H1 (cell line): Measurements from ENCODE around the gene ODAPH. TPM values are rescaled to one million over a fixed set of nuclear protein-coding genes. Genes with fewer than 3 reads are reported as not detected.

Source experiments
- CTCF ChIA-PET: fragments of 300-600 bp; sonication (Branson Sonifier 250); formaldehyde crosslinking; loops from one replicate; lab custom pipeline; 2021; ENCODE audit not compliant: partially characterized antibody; lab: Charles Lee
- POLR2A ChIA-PET: fragments of 300-600 bp; sonication (Branson Sonifier 250); formaldehyde crosslinking; loops from one replicate; lab custom pipeline; 2021; ENCODE audit warnings: inconsistent platforms; ENCODE audit not compliant: partially characterized antibody; lab: Charles Lee
- DNase-seq, 2 experiments: peaks; one replicate each; pipeline versions ENCODE4 v3.0.0 to v3.0.0-alpha.2; 2010 to 2022; ENCODE audit warnings: low spot score in 2 of 2, low read depth in 1 of 2, mixed read lengths in 1 of 2
- FAIRE-seq: peaks from 2 replicates; lab custom pipeline; 2011; peaks lifted over from hg19 to GRCh38; lab: Jason Lieb, UNC
- H2AFZ ChIP-seq: 2 replicates; pipeline ENCODE4 v1.8.1; 2012; ENCODE audit warnings: low read length, inconsistent platforms
- H2AK5ac ChIP-seq: 2 replicates; pipeline ENCODE4 v1.6.1; 2013; ENCODE audit warnings: low read depth, low read length
- H2BK120ac ChIP-seq: replicated peaks from 2 replicates; pipeline ENCODE3; 2013; ENCODE audit warnings: low read depth, low read length, inconsistent platforms
- H2BK12ac ChIP-seq: 2 replicates; pipeline ENCODE4 v1.6.1; 2013; ENCODE audit warnings: low read depth, low read length
- H2BK15ac ChIP-seq: 2 replicates; pipeline ENCODE4 v1.6.1; 2013; ENCODE audit warnings: low read length
- H2BK20ac ChIP-seq: 2 replicates; pipeline ENCODE4 v1.6.1; 2013; ENCODE audit warnings: low read length
- H2BK5ac ChIP-seq: 2 replicates; pipeline ENCODE4 v1.6.1; 2013; ENCODE audit warnings: low read depth, low read length
- H3K14ac ChIP-seq: 2 replicates; pipeline ENCODE4 v1.6.1; 2013; ENCODE audit warnings: inconsistent platforms; ENCODE audit not compliant: insufficient read length
- H3K18ac ChIP-seq: 2 replicates; pipeline ENCODE4 v1.6.1; 2013; ENCODE audit warnings: low read length; ENCODE audit errors: extremely low read depth
- H3K23ac ChIP-seq: 2 replicates; pipeline ENCODE4 v1.6.1; 2013; ENCODE audit warnings: inconsistent platforms; ENCODE audit not compliant: insufficient read length
- H3K23me2 ChIP-seq: 2 replicates; pipeline ENCODE4 v1.6.1; 2013; ENCODE audit warnings: low read depth, low read length
- H3K27ac ChIP-seq: 2 replicates; pipeline ENCODE4 v1.6.1; 2011; ENCODE audit warnings: low read depth, low read length, inconsistent platforms
- H3K27me3 ChIP-seq, 4 experiments: replicated peaks in 1 of 4; 1 replicate in 1 of 4; 2 replicates in 3 of 4; pipeline versions ENCODE4 v1.6.1 to v1.8.1; 2011 to 2013; ENCODE audit warnings: low read length in 3 of 4, mild to moderate bottlenecking in 3 of 4, inconsistent platforms in 2 of 4, mixed read lengths in 2 of 4, moderate library complexity in 1 of 4; ENCODE audit not compliant: control insufficient read depth in 3 of 4, insufficient read depth in 3 of 4; ENCODE audit errors: extremely low read depth in 1 of 4
- H3K36me3 ChIP-seq, 4 experiments: 2 replicates each; pipeline versions ENCODE4 v1.6.1 to v1.8.1; 2011 to 2013; ENCODE audit warnings: mild to moderate bottlenecking in 4 of 4, low read length in 3 of 4, moderate library complexity in 2 of 4, control low read depth in 1 of 4, inconsistent platforms in 1 of 4; ENCODE audit not compliant: insufficient read depth in 4 of 4, control insufficient read depth in 2 of 4
- H3K4ac ChIP-seq: replicated peaks from 2 replicates; pipeline ENCODE3; 2013; ENCODE audit warnings: low read length, low read depth, mixed read lengths, inconsistent platforms; ENCODE audit not compliant: insufficient read length
- H3K4me1 ChIP-seq, 4 experiments: replicated peaks in 1 of 4; 1 replicate in 1 of 4; 2 replicates in 3 of 4; pipeline versions ENCODE4 v1.6.1 to v1.8.1; 2011 to 2013; ENCODE audit warnings: low read length in 3 of 4, inconsistent platforms in 2 of 4, mixed read lengths in 1 of 4; ENCODE audit not compliant: insufficient read depth in 4 of 4, control insufficient read depth in 3 of 4
- H3K4me2 ChIP-seq, 2 experiments: 2 replicates each; pipeline versions ENCODE4 v1.6.1 to v1.8.1; 2011 to 2013; ENCODE audit warnings: low read depth in 2 of 2, low read length in 2 of 2, control low read depth in 1 of 2, inconsistent platforms in 1 of 2, mild to moderate bottlenecking in 1 of 2; ENCODE audit not compliant: insufficient read depth in 1 of 2
- H3K4me3 ChIP-seq, 4 experiments: fragments of 200-600, 300-600 bp in 1 of 4; sonication (generic), shearing (Covaris generic), sonication (Bioruptor Twin) in 1 of 4; 2 replicates each; pipeline versions ENCODE4 v1.5.1 to v1.8.1; 2011 to 2016; ENCODE audit warnings: low read length in 4 of 4, low read depth in 3 of 4, control low read depth in 2 of 4, inconsistent platforms in 2 of 4, mild to moderate bottlenecking in 2 of 4, mixed read lengths in 1 of 4, moderate library complexity in 1 of 4; ENCODE audit not compliant: insufficient read depth in 2 of 4; ENCODE audit errors: extremely low read depth in 1 of 4
- H3K56ac ChIP-seq: replicated peaks from 2 replicates; pipeline ENCODE3; 2013; ENCODE audit warnings: low read depth, mild to moderate bottlenecking, mixed read lengths, low read length, inconsistent platforms; ENCODE audit not compliant: insufficient read length
- H3K79me1 ChIP-seq: 2 replicates; pipeline ENCODE4 v1.6.1; 2013; ENCODE audit warnings: low read depth, low read length, control low read depth
- H3K79me2 ChIP-seq, 2 experiments: 2 replicates each; pipeline versions ENCODE4 v1.6.1 to v1.8.1; 2012 to 2013; ENCODE audit warnings: low read length in 2 of 2, mild to moderate bottlenecking in 2 of 2, inconsistent platforms in 1 of 2; ENCODE audit not compliant: insufficient read depth in 2 of 2, control insufficient read depth in 1 of 2
- H3K9ac ChIP-seq, 4 experiments: replicated peaks in 1 of 4; 1 replicate in 1 of 4; 2 replicates in 3 of 4; pipeline versions ENCODE4 v1.6.1 to v1.8.1; 2011 to 2013; ENCODE audit warnings: low read depth in 3 of 4, low read length in 3 of 4, control low read depth in 2 of 4, mild to moderate bottlenecking in 2 of 4, moderate library complexity in 2 of 4, inconsistent platforms in 1 of 4; ENCODE audit errors: extremely low read depth in 1 of 4
- H3K9me3 ChIP-seq, 2 experiments: 2 replicates each; pipeline versions ENCODE4 v1.6.1 to v1.8.1; 2012 to 2013; ENCODE audit warnings: mild to moderate bottlenecking in 2 of 2, moderate library complexity in 2 of 2, control low read depth in 1 of 2, inconsistent platforms in 1 of 2, low read depth in 1 of 2, low read length in 1 of 2, mixed read lengths in 1 of 2; ENCODE audit not compliant: insufficient read depth in 2 of 2
- H4K20me1 ChIP-seq, 2 experiments: replicated peaks in 1 of 2; 2 replicates each; pipeline versions ENCODE3 to v1.8.1; 2011 to 2013; ENCODE audit warnings: inconsistent platforms in 2 of 2, low read length in 2 of 2, mild to moderate bottlenecking in 1 of 2; ENCODE audit not compliant: insufficient read depth in 2 of 2, control insufficient read depth in 1 of 2
- H4K5ac ChIP-seq: 2 replicates; pipeline ENCODE4 v1.6.1; 2013; ENCODE audit warnings: low read length, low read depth, mixed read lengths, inconsistent platforms; ENCODE audit not compliant: insufficient read length
- H4K8ac ChIP-seq: 2 replicates; pipeline ENCODE4 v1.8.0; 2013; ENCODE audit warnings: mild to moderate bottlenecking, moderate library complexity, low read length, inconsistent platforms; ENCODE audit not compliant: insufficient read depth; ENCODE audit errors: extremely low read depth
- H4K91ac ChIP-seq: replicated peaks from 2 replicates; pipeline ENCODE3; 2013; ENCODE audit warnings: low read length, mixed read lengths, inconsistent platforms; ENCODE audit not compliant: insufficient read length
- EP300 ChIP-seq, 2 experiments: IDR thresholded peaks; 1 replicate in 1 of 2; 2 replicates in 1 of 2; pipeline ENCODE4 v1.6.1; 2011 to 2012; ENCODE audit warnings: low read depth in 2 of 2, low read length in 2 of 2, mild to moderate bottlenecking in 2 of 2, borderline replicate concordance in 1 of 2, inconsistent platforms in 1 of 2, moderate library complexity in 1 of 2
- EZH2 ChIP-seq: fragments of 200-600 bp; sonication (generic); IDR thresholded peaks from 2 replicates; pipeline ENCODE4 v1.7.1; 2012; ENCODE audit warnings: low read depth, mild to moderate bottlenecking, moderate library complexity, low read length, inconsistent platforms; ENCODE audit not compliant: severe bottlenecking
- FOSL1 ChIP-seq: IDR thresholded peaks from 2 replicates; pipeline ENCODE4 v1.6.1; 2011; ENCODE audit warnings: mild to moderate bottlenecking, low read depth, low read length, moderate library complexity; ENCODE audit not compliant: insufficient read depth
- HDAC2 ChIP-seq, 2 experiments: fragments of 300-600 bp in 1 of 2; sonication (generic) in 1 of 2; IDR thresholded peaks; 2 replicates each; pipeline ENCODE4 v1.6.1; 2011 to 2012; ENCODE audit warnings: low read depth in 2 of 2, low read length in 2 of 2, mild to moderate bottlenecking in 2 of 2, moderate library complexity in 2 of 2, borderline replicate concordance in 1 of 2, inconsistent platforms in 1 of 2
- POLR2A ChIP-seq, 2 experiments: IDR thresholded peaks; 1 replicate in 1 of 2; 2 replicates in 1 of 2; pipeline ENCODE4 v1.6.1; 2011; ENCODE audit warnings: low read depth in 2 of 2, low read length in 2 of 2, mild to moderate bottlenecking in 2 of 2; ENCODE audit errors: control extremely low read depth in 1 of 2
- RAD21 ChIP-seq, 2 experiments: IDR thresholded peaks in 1 of 2; conservative IDR thresholded peaks in 1 of 2; 2 replicates each; pipeline ENCODE4 v1.6.1; 2011; ENCODE audit warnings: low read depth in 2 of 2, low read length in 2 of 2, improper control_type of control experiment in 1 of 2, inconsistent platforms in 1 of 2, mild to moderate bottlenecking in 1 of 2, moderate library complexity in 1 of 2
- YY1 ChIP-seq: IDR thresholded peaks from 2 replicates; pipeline ENCODE4 v1.6.1; 2011; ENCODE audit warnings: low read depth, mild to moderate bottlenecking, low read length
- WGBS, 2 experiments: shearing (Covaris generic) in 1 of 2; methylation state at CpG; one replicate each; pipeline versions ENCODE4 v1.1.6 to v1.1.7; 2013 to 2015; ENCODE audit warnings: low lambda C conversion rate in 2 of 2, mixed read lengths in 2 of 2, inconsistent platforms in 1 of 2, low coverage in 1 of 2, missing lambda C conversion rate in 1 of 2; ENCODE audit not compliant: insufficient replicate concordance in 2 of 2, insufficient coverage in 1 of 2, insufficient read length in 1 of 2; ENCODE audit errors: extremely low coverage in 1 of 2, missing lambda C conversion rate in 1 of 2; 5-methylcytosine and 5-hydroxymethylcytosine counted together
- polyA plus RNA-seq, 7 experiments: library from polyadenylated mRNA; depleted of rRNA in 3 of 7; stranded (reverse) in 5 of 7; unstranded in 2 of 7; fragments of >200 nt in 5 of 7; fragments of 200-250 nt in 2 of 7; gene quantifications; 1 replicate in 5 of 7; 2 replicates in 1 of 7; 4 replicates in 1 of 7; pipeline versions ENCODE4 v1.2.1 to v1.2.3, GENCODE V29; 2011 to 2013; ENCODE audit warnings: missing spikeins in 2 of 7, mixed read lengths in 2 of 7
- total RNA-seq: library from RNA; stranded (reverse); fragmentation: NEBNext Ultra II Directional; extraction: Animal tissue kit (Norgen Biotek cat#: 25700); gene quantifications from 2 replicates; pipeline ENCODE4 v1.2.1, GENCODE V29; 2021

Gene ODAPH
- total and polyA plus RNA-seq, 2 of the 8 experiments (the other 6 are each of a cell fraction or from before 2014, with no cell fraction given): not detected

GRCh38 chr4:75511841-75512240 is 44.0 kb upstream of the ODAPH start:
- Histone ChIP-seq H4K8ac (no peak overlapping the region), H2BK120ac (no peak overlapping the region), H3K4me3 (peak overlapping the region in 3 of 4 experiments; percentile 1 to 83 (median 11); a peak in 4 of 8 replicates), H2AK5ac (no peak overlapping the region), H3K79me1 (no peaks in the 10 kb centered on the region), H3K56ac (no peak overlapping the region), H3K4ac (no peak overlapping the region), H4K5ac (no peak overlapping the region), H2BK5ac (no peak overlapping the region), H2AFZ (no peak overlapping the region), H4K20me1 (no peaks in the 10 kb centered on the region), H3K27me3 (no peaks in the 10 kb centered on the region), H3K23ac (no peak overlapping the region), H3K4me1 (peaks cover 0 to 15% (median 7%) of the 10 kb centered on the region in 4 experiments; a peak in 4 of 7 replicates), H2BK12ac (no peak overlapping the region), H3K4me2 (peak overlapping the region; percentile 56 to 89), H2BK15ac (no peak overlapping the region), H3K9me3 (no peaks in the 10 kb centered on the region), H4K91ac (no peak overlapping the region), H3K36me3 (peaks cover 0 to 22% (median under 1%) of the 10 kb centered on the region in 4 experiments; a peak in 4 of 8 replicates), H3K14ac (no peak overlapping the region), H2BK20ac (no peak overlapping the region), H3K23me2 (peaks cover 7% of the 10 kb centered on the region), H3K79me2 (peaks cover 0 to 56% of the 10 kb centered on the region in 2 experiments; a peak in 3 of 4 replicates), H3K18ac (no peak overlapping the region), H3K27ac (no peak overlapping the region), H3K9ac (no peak overlapping the region)
- TF ChIP-seq POLR2A (IDR thresholded peaks at IDR 0.05; ENCODE audit: control extremely low read depth in 1 of 2, low read depth in 2 of 2, low read length in 2 of 2) (no peak), RAD21 (IDR thresholded peaks at IDR 0.05 in 1 of 2, conservative IDR thresholded peaks at IDR 0.05 in 1 of 2; ENCODE audit: low read depth in 2 of 2, low read length in 2 of 2) (no peak), FOSL1 (no peak), EZH2 (no peak), EP300 (IDR thresholded peaks at IDR 0.05; ENCODE audit: borderline replicate concordance in 1 of 2, low read depth in 2 of 2, low read length in 2 of 2) (no peak), HDAC2 (IDR thresholded peaks at IDR 0.05; ENCODE audit: borderline replicate concordance in 1 of 2, low read depth in 2 of 2, low read length in 2 of 2) (no peak), YY1 (no peak)
- CTCF ChIA-PET: no interaction called here
- POLR2A ChIA-PET: interaction anchor here (1.1 kb wide), 2 partner anchors 9 to 42 kb away, joined by 3 to 4 read pairs; no protein-coding TSS in a partner anchor
- peak in 1 of 2 experiments; percentile 5 for DNase-seq
- 18% methylated on average over 3 of the region's 3 CpGs; no CpG with 5 or more reads in 1 of the 2 experiments for WGBS, 2 experiments
- FAIRE-seq: peak; percentile 84
